Loucy (cell line): ENCODE data around the gene UNC119B.

Experiments used
- CTCF ChIP-seq: fragments of 200-600 bp; sonication (generic); conservative IDR thresholded peaks from 2 replicates; pipeline ENCODE4 v1.5.1; 2014; ENCODE audit warnings: mild to moderate bottlenecking, antibody characterized with exemption, low read length
- EZH2phosphoT487 ChIP-seq: fragments of 200-600 bp; IDR thresholded peaks from 2 replicates; pipeline ENCODE4 v1.6.1; 2018; ENCODE audit warnings: antibody characterized with exemption, mild to moderate bottlenecking, moderate library complexity, borderline replicate concordance

DNA sequence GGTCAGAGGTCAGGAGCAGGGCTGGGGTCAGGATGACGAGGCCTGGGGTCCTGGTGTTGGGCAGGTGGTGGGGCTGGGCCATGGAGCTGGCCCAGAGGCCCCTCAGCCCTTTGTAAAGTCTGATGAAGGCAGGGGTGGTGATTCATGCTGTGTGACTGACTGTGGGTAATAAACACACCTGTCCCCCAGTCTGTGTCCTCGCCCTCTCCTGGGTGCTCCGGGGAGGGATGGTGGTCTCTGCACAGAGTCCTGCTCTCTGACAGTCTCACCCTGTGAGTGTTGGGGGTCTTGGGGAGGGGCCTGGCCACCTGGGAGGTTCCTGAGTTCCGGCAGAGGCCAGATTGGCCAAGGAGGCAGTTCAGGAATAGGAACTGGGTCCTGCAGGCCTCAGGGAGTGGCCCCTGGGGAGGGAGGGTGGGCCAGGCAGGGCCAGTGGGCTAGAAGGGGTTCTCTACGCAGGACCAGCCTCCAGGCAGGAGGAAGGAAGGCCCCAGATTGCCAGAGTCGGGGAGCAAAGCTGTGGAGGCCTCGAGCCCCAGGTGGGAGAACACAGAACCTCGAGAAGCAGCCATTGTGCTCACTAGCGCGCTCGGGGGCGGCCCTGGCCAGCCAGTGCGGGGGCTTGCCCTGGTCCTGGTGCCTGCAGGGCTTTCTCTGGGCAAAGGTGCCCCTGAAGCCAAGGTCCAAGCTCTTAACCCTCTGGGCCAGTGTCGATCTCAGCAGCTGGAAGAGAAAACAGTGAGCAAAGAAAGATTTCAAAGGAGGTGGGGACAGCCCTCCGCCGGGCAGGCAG is 29.8 kb downstream of the UNC119B start:
- TF ChIP-seq CTCF = no peak
- TF ChIP-seq EZH2phosphoT487 = no peak
